ENCODE data around the gene CYP2S1. TPM values are rescaled to one million over a fixed set of nuclear protein-coding genes. Genes with fewer than 3 reads are reported as not detected.

The CYP2S1 gene
- total RNA-seq, 2 donors from 2014 or later: 1.1 to 4.2 TPM

DNA sequence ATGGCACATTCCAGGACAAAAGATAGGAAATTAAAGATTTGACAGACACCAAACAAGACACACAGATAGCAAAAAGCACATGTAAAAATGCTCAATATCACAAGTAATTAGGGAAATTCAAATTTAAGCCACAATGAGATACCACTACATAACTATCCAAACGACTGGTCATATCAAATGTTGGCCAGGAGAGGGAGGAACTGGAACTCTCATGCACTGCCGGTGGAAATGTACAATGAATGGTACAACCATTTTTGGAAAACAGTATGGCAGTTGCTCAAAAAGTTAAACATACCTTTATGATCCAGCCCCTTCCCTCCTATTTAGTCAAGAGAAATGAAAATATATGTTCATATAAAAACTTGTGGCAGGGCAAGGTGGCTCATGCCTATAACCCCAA lies 36.8 kb upstream of the CYP2S1 start:
- Histone ChIP-seq H3K9me3 (no peaks in the 10 kb centered on the region), H3K4me1 (replicated peaks) (no peaks in the 10 kb centered on the region), H3K36me3 (no peaks in the 10 kb centered on the region), H3K27me3 (replicated peaks; ENCODE audit: insufficient read depth) (no peaks in the 10 kb centered on the region), H3K27ac (no peak overlapping the region), H3K4me3 (no peak overlapping the region)
- intact Hi-C loops (cut with DNase I): no loop called here
- DNase-seq (ENCODE audit: low spot score): no peak
- TF ChIP-seq POLR2A (IDR thresholded peaks at IDR 0.05) (no peak), POLR2AphosphoS5 (IDR thresholded peaks at IDR 0.05) (no peak)
- TF ChIP-seq, protein P1, sequence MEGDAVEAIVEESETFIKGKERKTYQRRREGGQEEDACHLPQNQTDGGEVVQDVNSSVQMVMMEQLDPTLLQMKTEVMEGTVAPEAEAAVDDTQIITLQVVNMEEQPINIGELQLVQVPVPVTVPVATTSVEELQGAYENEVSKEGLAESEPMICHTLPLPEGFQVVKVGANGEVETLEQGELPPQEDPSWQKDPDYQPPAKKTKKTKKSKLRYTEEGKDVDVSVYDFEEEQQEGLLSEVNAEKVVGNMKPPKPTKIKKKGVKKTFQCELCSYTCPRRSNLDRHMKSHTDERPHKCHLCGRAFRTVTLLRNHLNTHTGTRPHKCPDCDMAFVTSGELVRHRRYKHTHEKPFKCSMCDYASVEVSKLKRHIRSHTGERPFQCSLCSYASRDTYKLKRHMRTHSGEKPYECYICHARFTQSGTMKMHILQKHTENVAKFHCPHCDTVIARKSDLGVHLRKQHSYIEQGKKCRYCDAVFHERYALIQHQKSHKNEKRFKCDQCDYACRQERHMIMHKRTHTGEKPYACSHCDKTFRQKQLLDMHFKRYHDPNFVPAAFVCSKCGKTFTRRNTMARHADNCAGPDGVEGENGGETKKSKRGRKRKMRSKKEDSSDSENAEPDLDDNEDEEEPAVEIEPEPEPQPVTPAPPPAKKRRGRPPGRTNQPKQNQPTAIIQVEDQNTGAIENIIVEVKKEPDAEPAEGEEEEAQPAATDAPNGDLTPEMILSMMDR (IDR thresholded peaks at IDR 0.05): no peak
- WGBS: 94% methylated on average over 2 of the region's 2 CpGs

DNA sequence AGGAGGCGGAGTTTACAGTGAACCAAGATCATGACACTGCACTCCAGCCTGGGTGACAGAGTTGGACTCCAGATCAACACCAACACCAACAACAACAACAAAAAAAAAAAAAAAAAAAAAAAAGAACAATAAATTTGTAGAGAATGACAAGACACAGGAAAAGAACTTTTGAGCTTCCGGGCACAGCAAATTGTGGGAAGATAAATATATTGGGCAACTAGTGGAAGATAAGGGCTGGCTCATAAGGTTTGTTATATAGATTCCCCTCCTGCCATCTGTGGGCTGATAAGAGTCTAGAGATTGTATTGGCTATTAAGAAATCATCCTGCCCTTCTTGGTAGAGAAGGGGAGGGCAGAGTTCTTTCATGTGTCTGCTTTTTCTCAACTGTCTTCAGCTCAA lies 33.1 kb upstream of the CYP2S1 start:
- Histone ChIP-seq H3K27ac (no peak overlapping the region), H3K9me3 (no peaks in the 10 kb centered on the region), H3K4me1 (replicated peaks) (no peaks in the 10 kb centered on the region), H3K27me3 (replicated peaks; ENCODE audit: insufficient read depth) (no peaks in the 10 kb centered on the region), H3K4me3 (no peak overlapping the region), H3K36me3 (no peaks in the 10 kb centered on the region)
- 97% methylated on average over 2 of the region's 2 CpGs for WGBS
- DNase-seq (ENCODE audit: low spot score): no peak
- no peak for TF ChIP-seq POLR2A (IDR thresholded peaks at IDR 0.05)
- no peak for TF ChIP-seq POLR2AphosphoS5 (IDR thresholded peaks at IDR 0.05)
- TF ChIP-seq, protein P1 (IDR thresholded peaks at IDR 0.05): no peak
- intact Hi-C loops (cut with DNase I): no loop called here

DNA sequence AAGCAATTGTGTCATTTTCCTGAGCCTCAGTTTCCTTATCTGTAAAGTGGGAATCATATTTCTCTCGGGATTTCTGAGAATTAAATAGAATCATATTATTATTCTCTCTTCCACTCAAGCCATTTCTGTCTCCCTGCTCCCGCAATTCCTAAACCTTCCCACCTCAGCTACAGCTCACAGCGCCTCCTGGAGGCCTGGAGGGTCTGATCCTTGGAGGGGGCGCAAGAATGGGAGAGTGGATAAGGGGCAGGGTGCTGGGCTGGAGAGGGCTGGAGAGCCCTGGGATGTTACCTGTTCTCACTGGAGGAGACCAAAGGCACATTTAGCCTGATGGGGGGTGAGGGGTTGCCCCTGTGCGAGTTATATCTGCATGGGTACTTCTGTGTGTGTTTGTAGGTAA lies 31.1 kb upstream of the CYP2S1 start:
- no peak for DNase-seq (ENCODE audit: low spot score)
- Histone ChIP-seq H3K27ac (no peak overlapping the region), H3K36me3 (no peaks in the 10 kb centered on the region), H3K9me3 (no peaks in the 10 kb centered on the region), H3K4me1 (replicated peaks) (no peaks in the 10 kb centered on the region), H3K4me3 (no peak overlapping the region), H3K27me3 (replicated peaks; ENCODE audit: insufficient read depth) (no peaks in the 10 kb centered on the region)
- WGBS: 93% methylated on average over 5 of the region's 5 CpGs
- intact Hi-C loops (cut with DNase I): no loop called here
- TF ChIP-seq, protein P1 (IDR thresholded peaks at IDR 0.05): no peak
- no peak for TF ChIP-seq POLR2AphosphoS5 (IDR thresholded peaks at IDR 0.05)
- no peak for TF ChIP-seq POLR2A (IDR thresholded peaks at IDR 0.05)

DNA sequence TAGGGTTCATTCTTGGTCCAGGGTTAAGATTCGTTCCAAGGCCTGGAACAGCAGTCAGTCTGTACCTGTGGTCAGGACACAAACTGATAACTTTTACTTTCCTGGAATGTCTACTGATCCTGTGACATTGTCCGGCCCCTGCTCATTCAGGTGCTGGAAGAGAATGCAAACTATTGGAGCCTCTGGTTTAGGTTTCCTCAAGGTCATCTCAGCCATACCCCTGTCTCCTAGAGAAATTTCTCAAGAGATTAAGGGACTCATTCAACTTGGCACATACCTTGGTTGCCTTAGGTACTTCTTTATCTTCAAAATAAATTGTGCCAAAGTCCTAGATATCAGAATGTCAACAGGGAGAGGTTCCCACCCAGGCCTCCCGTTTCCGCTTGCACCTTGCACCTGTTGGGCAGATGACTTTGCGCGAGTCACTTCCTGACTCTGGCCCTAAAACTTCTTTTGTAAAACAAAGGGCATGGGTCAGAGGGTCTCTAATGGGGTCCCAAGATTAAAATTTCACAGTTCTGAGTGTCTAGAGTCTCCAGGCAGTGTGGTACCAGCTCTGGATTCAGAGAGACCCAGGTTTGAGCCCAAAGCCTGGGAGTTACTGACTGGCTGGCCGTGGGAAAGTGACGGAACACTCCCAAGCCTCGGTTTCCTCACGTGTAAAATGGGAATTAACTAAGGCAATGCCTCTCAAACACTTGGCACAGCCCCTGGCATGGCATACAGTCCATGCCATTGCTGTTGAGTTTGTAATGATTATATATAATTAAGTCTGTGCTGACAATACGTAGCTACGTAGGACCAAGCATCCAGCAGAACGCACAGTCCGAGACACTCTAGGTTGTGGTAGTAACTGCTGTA lies 25.8 kb upstream of the CYP2S1 start:
- H3K4me3 ChIP-seq: no peak overlapping the region
- H3K36me3 ChIP-seq: no peaks in the 10 kb centered on the region
- H3K9me3 ChIP-seq: no peaks in the 10 kb centered on the region
- DNase-seq (ENCODE audit: low spot score): no peak
- no peaks in the 10 kb centered on the region for H3K27me3 ChIP-seq (replicated peaks; ENCODE audit: insufficient read depth)
- intact Hi-C loops (cut with DNase I): no loop called here
- 88% methylated on average over 14 of the region's 14 CpGs for WGBS
- no peak overlapping the region for H3K27ac ChIP-seq
- TF ChIP-seq POLR2AphosphoS5 (IDR thresholded peaks at IDR 0.05) (no peak), POLR2A (IDR thresholded peaks at IDR 0.05) (no peak)
- TF ChIP-seq, protein P1 (IDR thresholded peaks at IDR 0.05): no peak
- H3K4me1 ChIP-seq (replicated peaks): no peaks in the 10 kb centered on the region

Measured in prostate gland (tissue), 2 donors.